NCI-H2081 treated with DMSO at 0.1 percent for 48 hours (cell line): ENCODE measurements around the gene SKIL.
A peak's percentile ranks its signal among the peaks of the same experiment; 100 is the strongest.
"Not testable (repeated sequence)": the region's sequence is repeated elsewhere in the genome, so short reads cannot be mapped to it uniquely, and the experiment has no call there.

Experiments used
- DNase-seq: peaks from one replicate; lab custom pipeline; 2025; lab: John Stamatoyannopoulos, UW

SKIL gene, protein sequence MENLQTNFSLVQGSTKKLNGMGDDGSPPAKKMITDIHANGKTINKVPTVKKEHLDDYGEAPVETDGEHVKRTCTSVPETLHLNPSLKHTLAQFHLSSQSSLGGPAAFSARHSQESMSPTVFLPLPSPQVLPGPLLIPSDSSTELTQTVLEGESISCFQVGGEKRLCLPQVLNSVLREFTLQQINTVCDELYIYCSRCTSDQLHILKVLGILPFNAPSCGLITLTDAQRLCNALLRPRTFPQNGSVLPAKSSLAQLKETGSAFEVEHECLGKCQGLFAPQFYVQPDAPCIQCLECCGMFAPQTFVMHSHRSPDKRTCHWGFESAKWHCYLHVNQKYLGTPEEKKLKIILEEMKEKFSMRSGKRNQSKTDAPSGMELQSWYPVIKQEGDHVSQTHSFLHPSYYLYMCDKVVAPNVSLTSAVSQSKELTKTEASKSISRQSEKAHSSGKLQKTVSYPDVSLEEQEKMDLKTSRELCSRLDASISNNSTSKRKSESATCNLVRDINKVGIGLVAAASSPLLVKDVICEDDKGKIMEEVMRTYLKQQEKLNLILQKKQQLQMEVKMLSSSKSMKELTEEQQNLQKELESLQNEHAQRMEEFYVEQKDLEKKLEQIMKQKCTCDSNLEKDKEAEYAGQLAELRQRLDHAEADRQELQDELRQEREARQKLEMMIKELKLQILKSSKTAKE

GRCh38 chr3:170357176-170358041, at the start of gene SKIL:
TSS of gene SKIL (plus strand) at chr3:170357715. CDS start at chr3:170360332, 2,617 bp downstream.
- DNase-seq = peak; percentile 93

DNA sequence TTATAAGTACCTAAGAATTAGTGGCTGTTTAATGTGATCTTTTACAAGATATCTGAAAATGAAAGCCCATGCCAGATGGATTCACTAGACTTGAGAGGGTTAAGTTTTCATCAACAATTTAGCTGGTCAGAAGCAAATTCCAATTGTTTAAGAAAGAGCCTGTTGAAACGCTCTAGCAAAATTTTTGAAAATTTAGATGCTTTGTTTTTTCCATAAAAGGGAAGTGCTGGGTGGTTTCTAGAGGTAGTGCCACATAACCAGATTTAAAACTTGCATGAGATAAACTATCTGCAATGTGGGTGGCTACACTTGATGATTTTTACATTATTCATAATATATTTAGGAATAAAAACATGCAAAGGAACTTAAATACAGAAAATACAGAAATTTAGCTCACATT, 48.5 kb upstream of the SKIL start:
- no peak for DNase-seq

DNA sequence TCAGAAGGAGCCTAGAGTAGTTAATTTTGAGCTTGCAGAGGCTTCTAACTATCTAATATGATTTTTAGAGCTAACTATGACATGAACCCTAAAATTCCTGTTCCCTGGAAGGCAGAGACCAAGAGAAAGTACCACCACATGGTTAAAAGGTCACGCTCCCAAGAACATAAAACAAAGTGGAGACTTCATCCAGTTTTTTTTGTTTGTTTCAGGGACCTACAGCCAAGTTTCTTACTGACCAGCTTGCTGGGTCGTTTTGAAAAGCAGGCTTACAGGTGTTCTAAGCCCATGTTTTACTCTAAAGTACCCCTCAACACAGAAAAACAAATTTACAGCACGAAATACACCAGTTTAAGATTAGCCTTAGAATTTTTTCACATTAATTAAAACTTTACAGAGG, 39.6 kb upstream of the SKIL start:
- no peak for DNase-seq

- DNase-seq = no peak
These were observed 36.9 kb upstream of the SKIL start for GRCh38 chr3:170320461-170321121.

DNA sequence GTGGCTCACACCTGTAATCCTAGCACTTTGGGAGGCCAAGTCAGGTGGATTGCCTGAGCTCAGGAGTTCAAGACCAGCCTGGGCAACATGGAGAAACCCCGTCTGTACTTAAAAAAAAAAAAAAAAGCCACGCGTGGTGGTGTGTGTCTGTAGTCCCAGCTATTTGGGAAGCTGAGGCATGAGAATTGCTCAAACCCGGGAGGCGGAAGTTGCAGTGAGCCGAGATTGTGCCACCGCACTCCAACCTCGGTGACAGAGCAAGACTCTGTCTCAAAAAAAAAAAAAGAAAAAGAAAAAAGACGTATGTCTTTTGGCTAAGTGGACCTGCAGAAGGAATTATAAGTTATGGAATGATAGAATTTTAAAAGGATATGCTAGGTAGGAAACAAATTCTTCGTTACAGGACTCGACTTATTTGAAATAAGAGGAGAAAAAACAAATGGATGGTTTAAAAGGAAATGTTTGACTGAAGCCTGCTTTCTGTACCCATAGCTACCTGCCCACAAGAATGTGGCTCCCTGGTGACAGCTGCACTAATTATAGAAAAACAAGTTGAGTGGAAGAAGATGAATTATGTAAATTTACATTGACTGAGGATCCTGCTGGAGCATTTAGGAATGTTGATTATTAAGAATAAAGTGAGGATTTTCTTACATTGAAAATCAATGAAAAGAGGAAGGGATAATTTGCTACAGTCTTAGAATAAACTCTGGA, 36.0 kb upstream of the SKIL start:
- DNase-seq = no peak

- DNase-seq = no peak
These were observed 34.8 kb upstream of the SKIL start for GRCh38 chr3:170322566-170323269.

DNA sequence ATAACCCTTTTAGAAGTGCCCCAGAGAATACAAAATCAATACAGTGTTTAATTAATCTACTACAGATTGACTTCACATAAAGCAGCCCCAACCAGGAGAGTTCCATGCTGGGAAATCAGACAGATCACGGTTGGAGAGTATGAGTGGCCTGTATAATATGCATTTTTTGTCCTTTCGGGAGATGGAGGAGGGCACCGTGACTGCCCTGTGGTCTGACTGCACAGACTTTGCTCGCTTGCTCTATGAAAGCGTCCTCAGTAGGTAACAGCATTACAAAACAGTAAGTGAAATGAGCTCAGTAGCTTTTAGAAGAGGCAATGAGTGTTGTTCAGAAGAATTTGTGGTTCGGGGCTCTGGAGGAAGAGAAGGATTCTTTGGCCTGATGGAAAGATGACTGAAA, 34.2 kb upstream of the SKIL start:
- no peak for DNase-seq

- no peak for DNase-seq
These were observed 32.6 kb upstream of the SKIL start for GRCh38 chr3:170324962-170325361.

GRCh38 chr3:170327040-170327808, 30.3 kb upstream of the SKIL start:
- DNase-seq = no peak

DNA sequence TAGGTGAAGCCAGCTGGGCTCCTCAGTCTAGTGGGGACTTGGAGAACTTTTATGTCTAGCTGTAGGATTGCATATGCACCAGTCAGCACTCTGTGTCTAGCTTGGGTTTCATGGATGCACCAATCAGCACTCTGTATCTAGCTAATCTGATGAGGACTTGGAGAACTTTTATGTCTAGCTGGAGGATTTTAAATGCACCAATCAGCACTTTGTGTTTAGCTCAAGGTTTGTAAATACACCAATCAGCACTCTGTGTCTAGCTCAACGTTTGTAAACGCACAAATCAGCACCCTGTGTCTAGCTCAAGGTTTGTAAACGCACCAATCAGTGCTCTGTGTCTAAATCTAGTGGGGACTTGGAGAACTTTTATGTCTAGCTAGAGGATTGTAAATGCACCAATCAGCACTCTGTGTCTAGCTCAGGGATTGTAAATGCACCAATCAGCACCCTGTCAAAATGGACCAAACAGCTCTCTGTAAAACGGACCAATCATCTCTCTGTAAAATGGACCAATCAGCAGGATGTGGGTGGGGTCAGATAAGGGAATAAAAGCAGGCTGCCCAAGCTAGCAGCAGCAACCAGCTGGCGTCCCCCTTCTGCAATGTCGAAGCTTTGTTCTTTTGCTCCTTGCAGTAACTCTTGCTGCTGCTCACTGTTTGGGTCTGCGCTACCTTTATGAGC, 29.5 kb upstream of the SKIL start:
- not testable (repeated sequence) for DNase-seq

DNA sequence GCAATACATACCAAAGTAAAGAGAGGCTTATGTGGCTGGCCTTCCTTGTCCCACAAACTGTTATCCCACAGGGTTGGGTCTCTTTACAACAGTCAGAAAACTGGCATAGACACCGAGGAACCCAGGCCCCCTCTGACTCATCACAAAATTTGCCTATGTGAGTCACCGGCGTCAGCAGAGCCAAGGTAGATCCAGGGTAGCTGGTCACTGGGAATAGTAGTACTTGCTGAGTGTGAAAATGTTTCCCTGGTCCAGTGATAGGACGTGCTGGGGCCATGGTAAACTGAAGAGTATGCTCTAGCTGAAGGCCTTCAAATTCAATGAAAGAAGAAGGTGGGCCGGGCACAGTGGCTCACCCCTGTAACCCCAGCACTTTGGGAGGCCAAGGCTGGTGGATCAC, 27.1 kb upstream of the SKIL start:
- DNase-seq = no peak

- DNase-seq = no peak
These were observed 26.4 kb upstream of the SKIL start for GRCh38 chr3:170331143-170331542.

- DNase-seq = no peak
These were observed 20.1 kb upstream of the SKIL start for GRCh38 chr3:170337420-170337819.

GRCh38 chr3:170338690-170339340, 18.7 kb upstream of the SKIL start:
- no peak for DNase-seq

DNA sequence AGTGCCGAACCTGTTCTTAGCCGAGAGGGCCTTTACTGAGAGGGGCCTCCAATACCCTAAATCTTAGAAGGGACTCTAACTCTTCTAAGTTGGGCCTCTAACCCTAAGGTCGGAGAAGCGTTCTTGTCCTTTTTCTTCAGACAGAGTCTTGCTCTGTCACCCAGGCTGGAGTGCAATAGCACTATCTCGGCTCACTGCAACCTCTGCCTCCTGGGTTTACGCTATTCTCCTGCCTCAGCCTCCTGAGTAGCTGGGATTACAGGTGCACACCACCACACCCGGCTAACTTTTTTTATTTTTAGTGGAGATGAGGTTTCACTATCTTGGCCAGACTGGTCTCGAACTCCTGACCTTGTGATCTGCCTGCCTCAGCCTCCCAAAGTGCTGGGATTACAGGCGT, 15.2 kb upstream of the SKIL start:
- not testable (repeated sequence) for DNase-seq

- not testable (repeated sequence) for DNase-seq
These were observed 13.7 kb upstream of the SKIL start for GRCh38 chr3:170343859-170344258.

DNA sequence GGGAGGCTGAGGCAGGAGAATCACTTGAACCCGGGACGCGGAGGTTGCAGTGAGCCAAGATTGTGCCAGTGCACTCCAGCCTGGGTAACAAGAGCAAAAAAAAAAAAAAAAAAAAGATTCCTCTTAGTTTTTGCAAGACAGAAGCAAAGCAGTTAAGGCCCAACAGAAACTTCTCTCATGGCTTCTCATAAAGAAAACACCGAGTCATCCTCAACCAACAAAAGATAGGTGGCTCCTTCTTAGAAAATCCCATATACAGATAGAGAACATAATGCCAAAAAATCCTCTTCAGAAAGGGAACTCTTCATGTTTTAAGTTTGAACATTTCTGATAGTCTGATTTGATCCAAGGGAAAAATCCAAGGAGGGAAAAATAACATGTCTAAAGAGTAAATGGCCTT, 12.5 kb upstream of the SKIL start:
- DNase-seq = no peak

DNA sequence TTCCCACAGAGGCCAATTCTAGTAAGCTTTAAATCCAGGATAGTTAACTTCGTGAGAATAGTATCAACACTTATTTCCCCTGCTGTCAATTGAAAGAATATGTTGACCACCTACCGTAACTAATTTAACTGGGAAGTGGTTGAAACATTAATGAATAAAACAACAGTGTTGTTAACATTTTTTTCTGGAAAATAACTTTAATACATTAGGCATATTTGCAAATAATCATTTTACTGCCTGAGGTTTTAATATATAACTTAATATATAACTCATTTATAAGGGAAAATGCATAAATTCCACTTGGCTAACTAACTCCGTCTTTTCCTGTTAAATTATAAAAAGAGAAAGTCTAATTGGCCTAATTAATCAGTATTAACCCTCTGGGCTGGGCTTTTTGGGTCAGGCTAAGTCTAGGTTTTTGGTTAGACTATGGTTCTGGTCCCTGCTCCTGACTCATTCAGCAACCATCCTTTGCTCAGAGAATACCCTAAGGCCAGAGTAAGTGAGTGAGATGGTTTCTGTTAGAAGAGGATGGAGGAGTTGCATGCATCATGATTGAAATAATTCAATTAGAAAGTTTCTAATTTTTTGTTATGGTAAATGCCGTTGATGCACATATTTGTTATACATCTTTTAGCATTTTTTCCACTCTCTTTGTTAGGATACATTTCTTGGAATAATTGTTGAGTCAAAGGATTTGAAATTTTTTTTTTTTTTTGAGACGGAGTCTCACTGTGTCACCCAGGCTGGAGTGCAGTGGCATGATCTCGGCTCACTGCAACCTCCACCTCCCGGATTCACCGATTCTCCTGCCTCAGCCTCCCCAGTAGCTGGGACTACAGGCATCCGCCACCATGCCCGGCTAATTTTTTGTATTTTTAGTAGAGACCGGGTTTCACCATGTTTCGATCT, 10.8 kb upstream of the SKIL start:
- no peak for DNase-seq
